ENCODE data around the gene FKRP. TPM values are rescaled to one million over a fixed set of nuclear protein-coding genes. Genes with fewer than 3 reads are reported as not detected.
A peak's percentile ranks its signal among the peaks of the same experiment; 100 is the strongest.
"Not testable (repeated sequence)": the region's sequence is repeated elsewhere in the genome, so short reads cannot be mapped to it uniquely, and the experiment has no call there.

Gene FKRP
- total RNA-seq, 1 donor from 2014 or later = 27.8 TPM

DNA sequence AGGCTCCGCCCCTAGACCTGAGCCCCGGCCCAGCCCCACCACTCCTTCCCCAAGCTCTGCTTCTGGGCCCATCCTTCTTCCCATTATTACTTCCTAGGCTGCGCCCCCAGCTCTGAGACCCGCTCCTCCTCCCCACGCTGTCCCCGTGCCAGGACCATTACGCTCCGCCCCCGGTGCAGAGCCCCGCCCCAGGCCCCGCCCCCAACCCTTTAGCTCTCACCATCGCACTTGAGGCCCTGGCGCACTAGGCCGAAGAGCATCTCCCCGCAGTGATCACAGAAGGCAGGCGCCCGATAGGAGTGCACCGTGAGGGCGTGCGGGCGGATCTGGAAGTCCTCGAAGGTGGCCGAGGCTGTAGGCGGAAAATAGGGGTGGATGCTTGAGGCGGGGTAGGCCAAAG lies 35.2 kb upstream of the FKRP start:
- DNase-seq (ENCODE audit: low read depth) = no peak
- TF ChIP-seq, protein P1, sequence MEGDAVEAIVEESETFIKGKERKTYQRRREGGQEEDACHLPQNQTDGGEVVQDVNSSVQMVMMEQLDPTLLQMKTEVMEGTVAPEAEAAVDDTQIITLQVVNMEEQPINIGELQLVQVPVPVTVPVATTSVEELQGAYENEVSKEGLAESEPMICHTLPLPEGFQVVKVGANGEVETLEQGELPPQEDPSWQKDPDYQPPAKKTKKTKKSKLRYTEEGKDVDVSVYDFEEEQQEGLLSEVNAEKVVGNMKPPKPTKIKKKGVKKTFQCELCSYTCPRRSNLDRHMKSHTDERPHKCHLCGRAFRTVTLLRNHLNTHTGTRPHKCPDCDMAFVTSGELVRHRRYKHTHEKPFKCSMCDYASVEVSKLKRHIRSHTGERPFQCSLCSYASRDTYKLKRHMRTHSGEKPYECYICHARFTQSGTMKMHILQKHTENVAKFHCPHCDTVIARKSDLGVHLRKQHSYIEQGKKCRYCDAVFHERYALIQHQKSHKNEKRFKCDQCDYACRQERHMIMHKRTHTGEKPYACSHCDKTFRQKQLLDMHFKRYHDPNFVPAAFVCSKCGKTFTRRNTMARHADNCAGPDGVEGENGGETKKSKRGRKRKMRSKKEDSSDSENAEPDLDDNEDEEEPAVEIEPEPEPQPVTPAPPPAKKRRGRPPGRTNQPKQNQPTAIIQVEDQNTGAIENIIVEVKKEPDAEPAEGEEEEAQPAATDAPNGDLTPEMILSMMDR (conservative IDR thresholded peaks at IDR 0.05; ENCODE audit: low read depth, low read length) = no peak
- H3K4me3 ChIP-seq (ENCODE audit: low read depth, low read length) = no peak overlapping the region

DNA sequence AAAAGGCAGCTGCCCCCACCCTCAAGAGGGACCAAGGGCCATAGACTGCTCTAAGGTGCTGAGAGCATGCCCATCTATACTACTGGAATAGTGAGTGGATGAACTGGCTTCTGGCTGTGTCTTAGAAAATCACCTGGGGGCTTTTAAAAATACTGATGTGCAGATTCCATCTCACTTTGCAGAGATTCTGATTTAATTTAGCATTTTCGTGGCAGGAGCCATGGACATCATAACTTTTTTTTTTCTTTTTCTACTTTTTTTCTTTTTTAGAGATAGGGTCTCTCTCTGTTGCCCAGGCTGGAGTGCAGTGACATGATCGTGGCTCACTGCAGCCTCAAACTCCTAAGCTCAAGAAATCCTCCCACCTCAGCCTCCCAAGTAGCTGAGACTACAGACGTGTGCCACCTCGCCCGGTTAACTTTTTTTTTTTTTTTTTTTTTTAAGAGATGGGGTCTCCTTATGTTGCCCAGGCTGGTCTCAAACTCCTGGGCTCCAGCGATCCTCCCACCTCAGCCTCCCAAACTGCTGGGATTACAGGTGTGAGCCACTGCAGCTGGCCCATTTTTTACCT lies 33.0 kb upstream of the FKRP start:
- not testable (repeated sequence) for DNase-seq (ENCODE audit: low read depth); H3K4me3 ChIP-seq (ENCODE audit: low read depth, low read length)

DNA sequence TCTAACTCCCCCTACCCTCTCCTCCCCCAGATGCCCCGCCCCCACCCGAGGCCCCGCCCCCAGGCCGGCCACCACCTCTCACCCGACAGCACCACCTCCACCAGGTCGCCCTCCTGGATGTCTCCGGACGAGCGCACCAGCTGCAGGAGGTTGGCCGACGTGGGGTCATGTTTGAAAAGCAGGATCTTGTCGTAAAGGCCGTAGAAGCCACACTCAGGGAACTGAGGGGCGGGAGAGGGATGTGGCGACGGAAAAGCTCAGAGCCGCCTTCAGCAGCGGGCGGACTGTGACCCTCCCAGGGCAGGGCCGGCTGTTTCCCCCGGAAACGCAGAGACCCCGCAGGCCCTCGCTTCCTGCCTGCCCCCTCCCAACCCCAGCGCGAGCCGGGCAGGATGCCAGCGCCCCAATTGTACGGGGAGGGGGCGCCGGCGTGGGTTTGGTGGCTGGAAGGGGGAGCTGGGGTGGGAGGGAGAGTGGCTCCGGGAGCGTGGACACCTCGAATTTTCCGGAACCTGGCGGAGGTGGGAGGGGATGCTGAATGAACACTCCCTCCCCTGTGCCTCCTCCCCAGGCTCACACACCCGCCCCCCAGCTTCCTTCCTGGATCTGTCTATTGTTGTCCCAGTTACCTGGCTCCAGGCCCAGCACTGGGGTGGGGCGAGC lies 31.9 kb upstream of the FKRP start:
- TF ChIP-seq, protein P1 (conservative IDR thresholded peaks at IDR 0.05; ENCODE audit: low read depth, low read length) = no peak
- DNase-seq (ENCODE audit: low read depth) = peak; percentile 16
- peak overlapping the region; percentile 87 for H3K4me3 ChIP-seq (ENCODE audit: low read depth, low read length)

DNA sequence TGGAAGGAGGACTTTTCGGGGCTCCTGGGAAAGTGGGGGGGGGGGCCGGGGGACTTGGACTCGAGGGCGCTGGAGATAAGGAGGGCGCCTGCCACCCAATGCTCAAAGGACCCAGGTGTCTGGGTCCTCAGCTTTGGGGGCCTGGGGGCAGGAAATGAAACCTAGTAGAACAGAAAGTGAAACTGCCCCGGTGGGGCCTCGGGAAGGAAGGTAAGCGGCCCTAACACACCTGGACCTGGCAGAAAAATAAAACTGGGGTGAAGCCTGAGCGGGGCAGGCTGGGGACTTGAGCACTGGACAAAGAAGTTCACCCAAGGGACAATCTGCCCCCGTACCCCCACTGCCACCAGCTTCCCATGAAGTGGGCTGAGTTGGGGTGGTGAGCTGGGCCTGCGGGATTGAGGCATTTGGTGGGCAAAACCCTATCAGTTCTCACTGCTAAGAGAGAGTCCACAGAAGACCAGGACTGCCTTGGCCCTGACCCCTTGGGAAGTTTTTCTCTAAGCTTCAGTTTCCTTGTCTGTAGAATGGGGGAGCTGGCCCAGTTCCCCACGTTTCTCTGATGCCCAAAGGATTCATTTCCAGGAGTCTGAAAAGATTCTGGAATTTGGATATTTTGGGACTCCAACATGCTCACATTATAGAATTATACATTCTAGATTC lies 31.3 kb upstream of the FKRP start:
- TF ChIP-seq, protein P1 (conservative IDR thresholded peaks at IDR 0.05; ENCODE audit: low read depth, low read length) = no peak
- DNase-seq (ENCODE audit: low read depth) = no peak
- H3K4me3 ChIP-seq (ENCODE audit: low read depth, low read length) = peak overlapping the region; percentile 87

DNA sequence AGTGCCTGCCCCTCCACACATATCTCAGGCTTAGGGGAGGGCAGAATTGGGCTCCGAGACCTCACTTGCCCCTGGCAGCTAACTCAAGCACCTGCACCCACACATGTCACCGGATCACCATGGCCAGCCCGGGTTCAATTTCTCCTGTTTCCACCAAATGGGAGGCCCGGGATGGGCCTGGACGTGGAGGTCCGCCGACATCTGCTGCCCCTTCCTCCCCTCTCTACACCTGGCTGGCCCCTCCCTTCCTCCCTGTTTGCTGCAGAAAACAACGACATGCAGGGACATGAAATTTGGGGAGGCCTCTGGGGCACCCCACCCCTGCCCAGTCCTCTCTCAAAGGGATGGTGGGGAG lies 30.3 kb upstream of the FKRP start:
- DNase-seq (ENCODE audit: low read depth) = no peak
- TF ChIP-seq, protein P1 (conservative IDR thresholded peaks at IDR 0.05; ENCODE audit: low read depth, low read length) = no peak
- H3K4me3 ChIP-seq (ENCODE audit: low read depth, low read length) = peak overlapping the region; percentile 87

DNA sequence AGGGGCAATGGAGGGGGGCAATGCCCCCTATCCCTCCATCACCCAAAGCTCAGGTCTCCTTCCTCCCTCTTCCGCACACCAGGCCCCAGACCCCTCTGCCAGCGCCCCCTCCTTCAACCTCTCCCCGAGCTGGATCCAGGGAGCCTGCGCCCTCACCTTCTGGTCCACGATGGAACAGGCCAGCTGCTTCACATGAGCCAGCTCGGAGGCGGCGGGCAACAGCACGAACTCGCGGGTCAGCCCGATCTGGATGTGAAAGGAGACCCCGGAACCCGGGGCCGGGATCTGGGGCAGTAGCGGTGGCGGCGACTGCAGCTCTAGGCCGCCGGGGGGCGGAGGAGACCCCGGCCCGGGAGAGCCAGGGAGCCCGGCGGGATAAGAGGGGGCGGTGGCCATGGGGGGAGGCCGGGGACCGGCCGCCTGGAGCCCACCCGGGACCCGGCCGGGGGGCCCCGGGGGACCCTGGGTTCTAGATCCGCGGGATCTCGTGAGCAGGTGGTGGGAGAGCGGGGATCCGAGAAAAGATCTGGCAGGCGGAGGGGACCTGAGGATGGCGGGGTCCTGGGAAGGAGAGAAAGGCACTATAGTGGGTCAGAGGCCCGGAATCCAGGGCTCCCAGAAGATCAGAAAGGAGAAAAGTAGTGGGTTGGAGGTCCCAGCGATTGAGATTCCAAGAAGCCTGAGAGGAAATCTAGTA lies 29.7 kb upstream of the FKRP start:
- no peak for DNase-seq (ENCODE audit: low read depth)
- TF ChIP-seq, protein P1 (conservative IDR thresholded peaks at IDR 0.05; ENCODE audit: low read depth, low read length) = peak; percentile 3
- peak overlapping the region; percentile 87 for H3K4me3 ChIP-seq (ENCODE audit: low read depth, low read length)

DNA sequence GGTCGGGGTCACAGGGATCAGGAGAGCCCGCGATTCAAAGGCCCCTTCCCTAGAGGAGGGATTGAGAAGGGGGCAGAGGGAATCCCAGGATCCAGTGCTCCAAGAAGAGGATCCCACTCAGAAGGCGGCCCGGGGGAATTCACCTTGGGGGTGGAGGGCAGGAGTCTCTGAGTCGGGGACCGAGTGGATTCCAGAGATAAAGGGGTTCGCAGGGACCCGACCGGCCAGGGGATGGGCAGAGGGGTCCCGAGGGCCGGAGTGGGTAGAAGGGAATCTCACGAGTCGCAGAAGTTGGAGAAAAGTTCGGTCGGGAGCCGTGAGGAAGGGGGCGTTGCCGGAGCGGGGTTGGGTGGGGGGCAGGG lies 29.2 kb upstream of the FKRP start:
- TF ChIP-seq, protein P1 (conservative IDR thresholded peaks at IDR 0.05; ENCODE audit: low read depth, low read length) = no peak

More for the DNA sequence above, 29.2 kb upstream of the FKRP start:
- DNase-seq (ENCODE audit: low read depth) = no peak
- H3K4me3 ChIP-seq (ENCODE audit: low read depth, low read length) = peak overlapping the region; percentile 87

Measured in epithelial cell of proximal tubule (primary cell).